GM19238 (cell line): ENCODE data around the gene ELL2.
"Not testable (repeated sequence)": the region's sequence is repeated elsewhere in the genome, so short reads cannot be mapped to it uniquely, and the experiment has no call there.

ENCODE experiments used
- DNase-seq: peaks from one replicate; pipeline ENCODE4 v3.0.0; 2011; ENCODE audit warnings: low spot score; ENCODE audit not compliant: insufficient read length

The ELL2 gene

GRCh38 chr5:95909738-95910137 lies 51.9 kb downstream of the ELL2 start:
- DNase-seq, result no peak

GRCh38 chr5:95908799-95909198 lies 52.9 kb downstream of the ELL2 start:
- no peak for DNase-seq

GRCh38 chr5:95907740-95908706 lies 53.6 kb downstream of the ELL2 start:
- no peak for DNase-seq

- no peak for DNase-seq
Observed at GRCh38 chr5:95907067-95907705, 54.5 kb downstream of the ELL2 start.

- not testable (repeated sequence) for DNase-seq
Observed at GRCh38 chr5:95906398-95906797, 55.3 kb downstream of the ELL2 start.

GRCh38 chr5:95904827-95905226 lies 56.8 kb downstream of the ELL2 start:
- no peak for DNase-seq

- no peak for DNase-seq
Observed at GRCh38 chr5:95903838-95904237, 57.8 kb downstream of the ELL2 start.

GRCh38 chr5:95901676-95902627 lies 59.7 kb downstream of the ELL2 start:
- no peak for DNase-seq

GRCh38 chr5:95900383-95900958 lies 61.2 kb downstream of the ELL2 start:
- no peak for DNase-seq

- DNase-seq, result no peak
Observed at GRCh38 chr5:95899829-95900228, 61.8 kb downstream of the ELL2 start.

- no peak for DNase-seq
Observed at GRCh38 chr5:95899006-95899405, 62.6 kb downstream of the ELL2 start.

- DNase-seq, result no peak
Observed at GRCh38 chr5:95895771-95896170, 65.9 kb downstream of the ELL2 start.

GRCh38 chr5:95895251-95895650 lies 66.4 kb downstream of the ELL2 start:
- DNase-seq, result no peak

GRCh38 chr5:95892784-95893354 lies 68.8 kb downstream of the ELL2 start:
- DNase-seq, result no peak

- no peak for DNase-seq
Observed at GRCh38 chr5:95891499-95891898, 70.2 kb downstream of the ELL2 start.

GRCh38 chr5:95889076-95889475 lies 72.6 kb downstream of the ELL2 start:
- no peak for DNase-seq

GRCh38 chr5:95887977-95888376 lies 73.7 kb downstream of the ELL2 start:
- DNase-seq, result no peak

- DNase-seq, result no peak
Observed at GRCh38 chr5:95886340-95887044, 75.2 kb downstream of the ELL2 start.

GRCh38 chr5:95884511-95884910 lies 77.1 kb downstream of the ELL2 start:
- DNase-seq, result no peak

- no peak for DNase-seq
Observed at GRCh38 chr5:95884017-95884325, 77.7 kb downstream of the ELL2 start.
